H1 (cell line): Measurements from ENCODE around the gene OR5K2. TPM values are rescaled to one million over a fixed set of nuclear protein-coding genes. Genes with fewer than 3 reads are reported as not detected.

Experiments used
- CTCF ChIA-PET: fragments of 300-600 bp; sonication (Branson Sonifier 250); formaldehyde crosslinking; loops from one replicate; lab custom pipeline; 2021; ENCODE audit not compliant: partially characterized antibody; lab: Charles Lee
- POLR2A ChIA-PET: fragments of 300-600 bp; sonication (Branson Sonifier 250); formaldehyde crosslinking; loops from one replicate; lab custom pipeline; 2021; ENCODE audit warnings: inconsistent platforms; ENCODE audit not compliant: partially characterized antibody; lab: Charles Lee
- DNase-seq, 2 experiments: peaks; one replicate each; pipeline versions ENCODE4 v3.0.0 to v3.0.0-alpha.2; 2010 to 2022; ENCODE audit warnings: low spot score in 2 of 2, low read depth in 1 of 2, mixed read lengths in 1 of 2
- FAIRE-seq: peaks from 2 replicates; lab custom pipeline; 2011; peaks lifted over from hg19 to GRCh38; lab: Jason Lieb, UNC
- H2AFZ ChIP-seq: 2 replicates; pipeline ENCODE4 v1.8.1; 2012; ENCODE audit warnings: low read length, inconsistent platforms
- H2AK5ac ChIP-seq: 2 replicates; pipeline ENCODE4 v1.6.1; 2013; ENCODE audit warnings: low read depth, low read length
- H2BK120ac ChIP-seq: replicated peaks from 2 replicates; pipeline ENCODE3; 2013; ENCODE audit warnings: low read depth, low read length, inconsistent platforms
- H2BK12ac ChIP-seq: 2 replicates; pipeline ENCODE4 v1.6.1; 2013; ENCODE audit warnings: low read depth, low read length
- H2BK15ac ChIP-seq: 2 replicates; pipeline ENCODE4 v1.6.1; 2013; ENCODE audit warnings: low read length
- H2BK20ac ChIP-seq: 2 replicates; pipeline ENCODE4 v1.6.1; 2013; ENCODE audit warnings: low read length
- H2BK5ac ChIP-seq: 2 replicates; pipeline ENCODE4 v1.6.1; 2013; ENCODE audit warnings: low read depth, low read length
- H3K14ac ChIP-seq: 2 replicates; pipeline ENCODE4 v1.6.1; 2013; ENCODE audit warnings: inconsistent platforms; ENCODE audit not compliant: insufficient read length
- H3K18ac ChIP-seq: 2 replicates; pipeline ENCODE4 v1.6.1; 2013; ENCODE audit warnings: low read length; ENCODE audit errors: extremely low read depth
- H3K23ac ChIP-seq: 2 replicates; pipeline ENCODE4 v1.6.1; 2013; ENCODE audit warnings: inconsistent platforms; ENCODE audit not compliant: insufficient read length
- H3K23me2 ChIP-seq: 2 replicates; pipeline ENCODE4 v1.6.1; 2013; ENCODE audit warnings: low read depth, low read length
- H3K27ac ChIP-seq: 2 replicates; pipeline ENCODE4 v1.6.1; 2011; ENCODE audit warnings: low read depth, low read length, inconsistent platforms
- H3K27me3 ChIP-seq, 4 experiments: replicated peaks in 1 of 4; 1 replicate in 1 of 4; 2 replicates in 3 of 4; pipeline versions ENCODE4 v1.6.1 to v1.8.1; 2011 to 2013; ENCODE audit warnings: low read length in 3 of 4, mild to moderate bottlenecking in 3 of 4, inconsistent platforms in 2 of 4, mixed read lengths in 2 of 4, moderate library complexity in 1 of 4; ENCODE audit not compliant: control insufficient read depth in 3 of 4, insufficient read depth in 3 of 4; ENCODE audit errors: extremely low read depth in 1 of 4
- H3K36me3 ChIP-seq, 4 experiments: 2 replicates each; pipeline versions ENCODE4 v1.6.1 to v1.8.1; 2011 to 2013; ENCODE audit warnings: mild to moderate bottlenecking in 4 of 4, low read length in 3 of 4, moderate library complexity in 2 of 4, control low read depth in 1 of 4, inconsistent platforms in 1 of 4; ENCODE audit not compliant: insufficient read depth in 4 of 4, control insufficient read depth in 2 of 4
- H3K4ac ChIP-seq: replicated peaks from 2 replicates; pipeline ENCODE3; 2013; ENCODE audit warnings: low read length, low read depth, mixed read lengths, inconsistent platforms; ENCODE audit not compliant: insufficient read length
- H3K4me1 ChIP-seq, 4 experiments: replicated peaks in 1 of 4; 1 replicate in 1 of 4; 2 replicates in 3 of 4; pipeline versions ENCODE4 v1.6.1 to v1.8.1; 2011 to 2013; ENCODE audit warnings: low read length in 3 of 4, inconsistent platforms in 2 of 4, mixed read lengths in 1 of 4; ENCODE audit not compliant: insufficient read depth in 4 of 4, control insufficient read depth in 3 of 4
- H3K4me2 ChIP-seq, 2 experiments: 2 replicates each; pipeline versions ENCODE4 v1.6.1 to v1.8.1; 2011 to 2013; ENCODE audit warnings: low read depth in 2 of 2, low read length in 2 of 2, control low read depth in 1 of 2, inconsistent platforms in 1 of 2, mild to moderate bottlenecking in 1 of 2; ENCODE audit not compliant: insufficient read depth in 1 of 2
- H3K4me3 ChIP-seq, 4 experiments: fragments of 200-600, 300-600 bp in 1 of 4; sonication (generic), shearing (Covaris generic), sonication (Bioruptor Twin) in 1 of 4; 2 replicates each; pipeline versions ENCODE4 v1.5.1 to v1.8.1; 2011 to 2016; ENCODE audit warnings: low read length in 4 of 4, low read depth in 3 of 4, control low read depth in 2 of 4, inconsistent platforms in 2 of 4, mild to moderate bottlenecking in 2 of 4, mixed read lengths in 1 of 4, moderate library complexity in 1 of 4; ENCODE audit not compliant: insufficient read depth in 2 of 4; ENCODE audit errors: extremely low read depth in 1 of 4
- H3K56ac ChIP-seq: replicated peaks from 2 replicates; pipeline ENCODE3; 2013; ENCODE audit warnings: low read depth, mild to moderate bottlenecking, mixed read lengths, low read length, inconsistent platforms; ENCODE audit not compliant: insufficient read length
- H3K79me1 ChIP-seq: 2 replicates; pipeline ENCODE4 v1.6.1; 2013; ENCODE audit warnings: low read depth, low read length, control low read depth
- H3K79me2 ChIP-seq, 2 experiments: 2 replicates each; pipeline versions ENCODE4 v1.6.1 to v1.8.1; 2012 to 2013; ENCODE audit warnings: low read length in 2 of 2, mild to moderate bottlenecking in 2 of 2, inconsistent platforms in 1 of 2; ENCODE audit not compliant: insufficient read depth in 2 of 2, control insufficient read depth in 1 of 2
- H3K9ac ChIP-seq, 4 experiments: replicated peaks in 1 of 4; 1 replicate in 1 of 4; 2 replicates in 3 of 4; pipeline versions ENCODE4 v1.6.1 to v1.8.1; 2011 to 2013; ENCODE audit warnings: low read depth in 3 of 4, low read length in 3 of 4, control low read depth in 2 of 4, mild to moderate bottlenecking in 2 of 4, moderate library complexity in 2 of 4, inconsistent platforms in 1 of 4; ENCODE audit errors: extremely low read depth in 1 of 4
- H3K9me3 ChIP-seq, 2 experiments: 2 replicates each; pipeline versions ENCODE4 v1.6.1 to v1.8.1; 2012 to 2013; ENCODE audit warnings: mild to moderate bottlenecking in 2 of 2, moderate library complexity in 2 of 2, control low read depth in 1 of 2, inconsistent platforms in 1 of 2, low read depth in 1 of 2, low read length in 1 of 2, mixed read lengths in 1 of 2; ENCODE audit not compliant: insufficient read depth in 2 of 2
- H4K20me1 ChIP-seq, 2 experiments: replicated peaks in 1 of 2; 2 replicates each; pipeline versions ENCODE3 to v1.8.1; 2011 to 2013; ENCODE audit warnings: inconsistent platforms in 2 of 2, low read length in 2 of 2, mild to moderate bottlenecking in 1 of 2; ENCODE audit not compliant: insufficient read depth in 2 of 2, control insufficient read depth in 1 of 2
- H4K5ac ChIP-seq: 2 replicates; pipeline ENCODE4 v1.6.1; 2013; ENCODE audit warnings: low read length, low read depth, mixed read lengths, inconsistent platforms; ENCODE audit not compliant: insufficient read length
- H4K8ac ChIP-seq: 2 replicates; pipeline ENCODE4 v1.8.0; 2013; ENCODE audit warnings: mild to moderate bottlenecking, moderate library complexity, low read length, inconsistent platforms; ENCODE audit not compliant: insufficient read depth; ENCODE audit errors: extremely low read depth
- H4K91ac ChIP-seq: replicated peaks from 2 replicates; pipeline ENCODE3; 2013; ENCODE audit warnings: low read length, mixed read lengths, inconsistent platforms; ENCODE audit not compliant: insufficient read length
- ATF3 ChIP-seq: IDR thresholded peaks from 2 replicates; pipeline ENCODE4 v1.6.1; 2011; ENCODE audit warnings: low read depth, mild to moderate bottlenecking, low read length; ENCODE audit not compliant: insufficient read depth
- SP4 ChIP-seq: IDR thresholded peaks from 2 replicates; pipeline ENCODE4 v1.6.1; 2012; ENCODE audit warnings: low read length, inconsistent platforms
- ZNF274 ChIP-seq: IDR thresholded peaks from 2 replicates; pipeline ENCODE4 v1.7.0; 2012; ENCODE audit warnings: low read length, borderline replicate concordance; ENCODE audit errors: extremely low read depth
- WGBS, 2 experiments: shearing (Covaris generic) in 1 of 2; methylation state at CpG; one replicate each; pipeline versions ENCODE4 v1.1.6 to v1.1.7; 2013 to 2015; ENCODE audit warnings: low lambda C conversion rate in 2 of 2, mixed read lengths in 2 of 2, inconsistent platforms in 1 of 2, low coverage in 1 of 2, missing lambda C conversion rate in 1 of 2; ENCODE audit not compliant: insufficient replicate concordance in 2 of 2, insufficient coverage in 1 of 2, insufficient read length in 1 of 2; ENCODE audit errors: extremely low coverage in 1 of 2, missing lambda C conversion rate in 1 of 2; 5-methylcytosine and 5-hydroxymethylcytosine counted together
- polyA plus RNA-seq, 7 experiments: library from polyadenylated mRNA; depleted of rRNA in 3 of 7; stranded (reverse) in 5 of 7; unstranded in 2 of 7; fragments of >200 nt in 5 of 7; fragments of 200-250 nt in 2 of 7; gene quantifications; 1 replicate in 5 of 7; 2 replicates in 1 of 7; 4 replicates in 1 of 7; pipeline versions ENCODE4 v1.2.1 to v1.2.3, GENCODE V29; 2011 to 2013; ENCODE audit warnings: missing spikeins in 2 of 7, mixed read lengths in 2 of 7
- total RNA-seq: library from RNA; stranded (reverse); fragmentation: NEBNext Ultra II Directional; extraction: Animal tissue kit (Norgen Biotek cat#: 25700); gene quantifications from 2 replicates; pipeline ENCODE4 v1.2.1, GENCODE V29; 2021

Gene OR5K2
- total and polyA plus RNA-seq, 2 of the 8 experiments (the other 6 are each of a cell fraction or from before 2014, with no cell fraction given), result not detected

- H3K23me2 ChIP-seq, result peaks cover 5% of the 10 kb centered on the region
- POLR2A ChIA-PET, result no interaction called here
- DNase-seq, result no peak
Measured at GRCh38 chr3:98519351-98519750, 21.9 kb downstream of the OR5K2 start.

More at GRCh38 chr3:98519351-98519750, 21.9 kb downstream of the OR5K2 start:
- Histone ChIP-seq H3K14ac (no peak overlapping the region), H3K27me3 (no peaks in the 10 kb centered on the region), H3K79me1 (peaks cover 3% of the 10 kb centered on the region), H3K18ac (no peak overlapping the region), H3K36me3 (peaks cover 3 to 41% (median 14%) of the 10 kb centered on the region in 4 experiments; a peak in 5 of 8 replicates), H4K91ac (no peak overlapping the region), H2AK5ac (no peak overlapping the region), H3K56ac (no peak overlapping the region), H2BK120ac (no peak overlapping the region), H3K4me1 (peaks cover 0 to 3% (median 1%) of the 10 kb centered on the region in 4 experiments; a peak in 2 of 7 replicates), H2BK5ac (no peak overlapping the region), H3K9me3 (no peaks in the 10 kb centered on the region), H2AFZ (no peak overlapping the region), H3K27ac (no peak overlapping the region), H3K4ac (no peak overlapping the region), H4K5ac (no peak overlapping the region), H3K9ac (no peak overlapping the region), H4K8ac (no peak overlapping the region), H3K79me2 (peaks cover 8 to 40% of the 10 kb centered on the region in 2 experiments; a peak in 3 of 4 replicates), H3K4me3 (no peak overlapping the region), H3K23ac (no peak overlapping the region), H2BK20ac (no peak overlapping the region), H2BK15ac (no peak overlapping the region), H2BK12ac (no peak overlapping the region), H4K20me1 (no peaks in the 10 kb centered on the region), H3K4me2 (no peak overlapping the region)
- WGBS, 2 experiments, result 94% methylated on average over 1 of the region's 1 CpG; no CpG with 5 or more reads in 1 of the 2 experiments
- TF ChIP-seq SP4 (no peak), ZNF274 (no peak), ATF3 (no peak)
- no peak for FAIRE-seq
- CTCF ChIA-PET, result no interaction called here
